ENCODE measurements around the gene ZNF232. TPM values are rescaled to one million over a fixed set of nuclear protein-coding genes. Genes with fewer than 3 reads are reported as not detected.

The ZNF232 gene
- total and polyA plus RNA-seq, 2 of the 13 experiments (the other 11 are each of a cell fraction or from before 2014, with no cell fraction given), result 7.8 to 28.7 TPM

GRCh38 chr17:5069724-5070123, 42.0 kb downstream of the ZNF232 start (continued):
- TF ChIP-seq HBP1 (CRISPR knock-in tag; IDR thresholded peaks at IDR 0.05; ENCODE audit: low read depth) (no peak), GATAD2A (CRISPR knock-in tag; IDR thresholded peaks at IDR 0.05) (peak; percentile 18; the same call in 1 of the 2 replicates), KLF11 (CRISPR knock-in tag; IDR thresholded peaks at IDR 0.05) (no peak), WIZ (CRISPR knock-in tag; IDR thresholded peaks at IDR 0.05) (no peak), NCOA2 (CRISPR knock-in tag; IDR thresholded peaks at IDR 0.05) (no peak), MYNN (CRISPR knock-in tag; IDR thresholded peaks at IDR 0.05; ENCODE audit: low read depth) (no peak), HIVEP1 (CRISPR knock-in tag; IDR thresholded peaks at IDR 0.05) (no peak), ZNF761 (CRISPR knock-in tag; conservative IDR thresholded peaks at IDR 0.05) (no peak), KLF16 (CRISPR knock-in tag; IDR thresholded peaks at IDR 0.05) (no peak), ZNF44 (CRISPR knock-in tag; IDR thresholded peaks at IDR 0.05) (no peak), ZNF10 (CRISPR knock-in tag; IDR thresholded peaks at IDR 0.05; ENCODE audit: borderline replicate concordance, low read depth) (no peak), ZNF549 (CRISPR knock-in tag; IDR thresholded peaks at IDR 0.05) (no peak), ZNF629 (CRISPR knock-in tag; conservative IDR thresholded peaks at IDR 0.05) (no peak), CREB1 (IDR thresholded peaks at IDR 0.05) (no peak), CREB1 (CRISPR knock-in tag; IDR thresholded peaks at IDR 0.05) (0 out of 2 replicates have a peak, but pooled peaks have one; percentile 26), ZNF639 (CRISPR knock-in tag; conservative IDR thresholded peaks at IDR 0.05) (no peak), FOSL2 (CRISPR knock-in tag; IDR thresholded peaks at IDR 0.05) (peak; percentile 81), ZNF652 (CRISPR knock-in tag; IDR thresholded peaks at IDR 0.05; ENCODE audit: borderline replicate concordance, low read depth) (no peak), TCF7 (IDR thresholded peaks at IDR 0.05; ENCODE audit: low read depth) (no peak), ZBTB1 (CRISPR knock-in tag; IDR thresholded peaks at IDR 0.05; ENCODE audit: borderline replicate concordance) (no peak), ELF4 (CRISPR knock-in tag; IDR thresholded peaks at IDR 0.05; ENCODE audit: borderline replicate concordance) (no peak), GABPB1 (CRISPR knock-in tag; IDR thresholded peaks at IDR 0.05) (no peak), RBM22 (optimal IDR thresholded peaks at IDR 0.05; ENCODE audit: low read length) (no peak), ZFX (CRISPR knock-in tag; IDR thresholded peaks at IDR 0.05; ENCODE audit: low read depth) (peak; percentile 27; the same call in 1 of the 2 replicates), ZBTB7A (CRISPR knock-in tag; IDR thresholded peaks at IDR 0.05) (no peak), EHMT2 (IDR thresholded peaks at IDR 0.05; ENCODE audit: borderline replicate concordance, low read depth, low read length) (no peak; the same call in 1 of the 2 replicates)
- TF ChIP-seq, protein P1, sequence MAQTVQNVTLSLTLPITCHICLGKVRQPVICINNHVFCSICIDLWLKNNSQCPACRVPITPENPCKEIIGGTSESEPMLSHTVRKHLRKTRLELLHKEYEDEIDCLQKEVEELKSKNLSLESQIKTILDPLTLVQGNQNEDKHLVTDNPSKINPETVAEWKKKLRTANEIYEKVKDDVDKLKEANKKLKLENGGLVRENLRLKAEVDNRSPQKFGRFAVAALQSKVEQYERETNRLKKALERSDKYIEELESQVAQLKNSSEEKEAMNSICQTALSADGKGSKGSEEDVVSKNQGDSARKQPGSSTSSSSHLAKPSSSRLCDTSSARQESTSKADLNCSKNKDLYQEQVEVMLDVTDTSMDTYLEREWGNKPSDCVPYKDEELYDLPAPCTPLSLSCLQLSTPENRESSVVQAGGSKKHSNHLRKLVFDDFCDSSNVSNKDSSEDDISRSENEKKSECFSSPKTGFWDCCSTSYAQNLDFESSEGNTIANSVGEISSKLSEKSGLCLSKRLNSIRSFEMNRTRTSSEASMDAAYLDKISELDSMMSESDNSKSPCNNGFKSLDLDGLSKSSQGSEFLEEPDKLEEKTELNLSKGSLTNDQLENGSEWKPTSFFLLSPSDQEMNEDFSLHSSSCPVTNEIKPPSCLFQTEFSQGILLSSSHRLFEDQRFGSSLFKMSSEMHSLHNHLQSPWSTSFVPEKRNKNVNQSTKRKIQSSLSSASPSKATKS (CRISPR knock-in tag; IDR thresholded peaks at IDR 0.05), result no peak
- TF ChIP-seq, protein P2, sequence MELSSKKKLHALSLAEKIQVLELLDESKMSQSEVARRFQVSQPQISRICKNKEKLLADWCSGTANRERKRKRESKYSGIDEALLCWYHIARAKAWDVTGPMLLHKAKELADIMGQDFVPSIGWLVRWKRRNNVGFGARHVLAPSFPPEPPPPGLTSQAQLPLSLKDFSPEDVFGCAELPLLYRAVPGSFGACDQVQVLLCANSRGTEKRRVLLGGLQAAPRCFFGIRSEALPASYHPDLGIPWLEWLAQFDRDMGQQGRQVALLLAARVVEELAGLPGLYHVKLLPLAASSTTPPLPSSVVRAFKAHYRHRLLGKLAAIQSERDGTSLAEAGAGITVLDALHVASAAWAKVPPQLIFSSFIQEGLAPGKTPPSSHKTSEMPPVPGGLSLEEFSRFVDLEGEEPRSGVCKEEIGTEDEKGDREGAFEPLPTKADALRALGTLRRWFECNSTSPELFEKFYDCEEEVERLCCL (CRISPR knock-in tag; IDR thresholded peaks at IDR 0.05; ENCODE audit: borderline replicate concordance), result no peak
